HepG2 (cell line): ENCODE data around the gene PRSS53. TPM values are rescaled to one million over a fixed set of nuclear protein-coding genes. Genes with fewer than 3 reads are reported as not detected.

Source experiments
- GATA4 ChIP-seq: sonication (generic); IDR thresholded peaks from 2 replicates; pipeline ENCODE4 v1.6.1; 2016; ENCODE audit warnings: antibody characterized with exemption, low read depth, borderline replicate concordance
- KAT8 ChIP-seq: IDR thresholded peaks from 2 replicates; pipeline ENCODE4 v1.6.1; 2016; ENCODE audit warnings: missing genetic modification reagents, missing compliant biosample characterization
- TBX3 ChIP-seq: fragments of 450-650 bp; IDR thresholded peaks from 2 replicates; pipeline ENCODE4 v1.6.1; 2017; ENCODE audit warnings: antibody characterized with exemption, mild to moderate bottlenecking, inconsistent platforms, borderline replicate concordance
- YEATS4 ChIP-seq: sonication (generic); formaldehyde crosslinking; IDR thresholded peaks from 2 replicates; pipeline ENCODE4 v1.4.0; 2020; ENCODE audit warnings: missing genetic modification reagents, borderline replicate concordance
- ZNF557 ChIP-seq: sonication (generic); formaldehyde crosslinking; IDR thresholded peaks from 2 replicates; pipeline ENCODE4 v1.4.0; 2020; ENCODE audit warnings: missing genetic modification reagents
- ZNF782 ChIP-seq: sonication (generic); formaldehyde crosslinking; IDR thresholded peaks from 2 replicates; pipeline ENCODE4 v1.4.0; 2020; ENCODE audit warnings: missing genetic modification reagents, mild to moderate bottlenecking, borderline replicate concordance
- ZNF891 ChIP-seq: sonication (generic); formaldehyde crosslinking; IDR thresholded peaks from 2 replicates; pipeline ENCODE4 v1.5.0; 2020; ENCODE audit warnings: mild to moderate bottlenecking, missing genetic modification reagents
- polyA plus RNA-seq, 8 experiments: library from polyadenylated mRNA; depleted of rRNA in 3 of 8; stranded (reverse) in 7 of 8; unstranded in 1 of 8; fragments of >200 nt; fragmentation: Illumina TruSeq in 4 of 8; extraction: Trizol in 4 of 8; gene quantifications; 2 replicates each; pipeline versions ENCODE4 v1.2.1 to v1.2.3, GENCODE V29; 2011 to 2016; ENCODE audit warnings: low read depth in 4 of 8, missing spikeins in 1 of 8, mixed read lengths in 1 of 8; ENCODE audit not compliant: insufficient read depth in 1 of 8
- total RNA-seq, 5 experiments: library from RNA; depleted of rRNA; stranded (reverse); fragments of >200 nt; fragmentation: Illumina TruSeq; extraction: Trizol; gene quantifications; 2 replicates each; pipeline ENCODE4 v1.2.3, GENCODE V29; 2016; ENCODE audit warnings: low read depth in 1 of 5
- TF ChIP-seq, protein P1 (sequence below): fragments of 450-650 bp; IDR thresholded peaks from 2 replicates; pipeline ENCODE4 v1.6.1; 2017; ENCODE audit warnings: mild to moderate bottlenecking
- TF ChIP-seq, protein P2 (sequence below): sonication (generic); formaldehyde crosslinking; IDR thresholded peaks from 2 replicates; pipeline ENCODE4 v1.5.0; 2020; ENCODE audit warnings: mild to moderate bottlenecking, low read depth, missing genetic modification reagents, borderline replicate concordance
- TF ChIP-seq, protein P3 (sequence below): sonication (generic); formaldehyde crosslinking; IDR thresholded peaks from 2 replicates; pipeline ENCODE4 v1.4.0; 2020; ENCODE audit warnings: mild to moderate bottlenecking, missing genetic modification reagents
- TF ChIP-seq, protein P4 (sequence below): sonication (generic); formaldehyde crosslinking; IDR thresholded peaks from 2 replicates; pipeline ENCODE4 v1.4.0; 2020; ENCODE audit warnings: mild to moderate bottlenecking, missing genetic modification reagents
- TF ChIP-seq, protein P5 (sequence below): IDR thresholded peaks from 2 replicates; pipeline ENCODE4 v1.6.1; 2016; ENCODE audit warnings: low read depth, borderline replicate concordance

Gene PRSS53
- total and polyA plus RNA-seq, 2 of the 13 experiments (the other 11 are each of a cell fraction or from before 2014, with no cell fraction given) = 2.2 to 7.4 TPM

DNA sequence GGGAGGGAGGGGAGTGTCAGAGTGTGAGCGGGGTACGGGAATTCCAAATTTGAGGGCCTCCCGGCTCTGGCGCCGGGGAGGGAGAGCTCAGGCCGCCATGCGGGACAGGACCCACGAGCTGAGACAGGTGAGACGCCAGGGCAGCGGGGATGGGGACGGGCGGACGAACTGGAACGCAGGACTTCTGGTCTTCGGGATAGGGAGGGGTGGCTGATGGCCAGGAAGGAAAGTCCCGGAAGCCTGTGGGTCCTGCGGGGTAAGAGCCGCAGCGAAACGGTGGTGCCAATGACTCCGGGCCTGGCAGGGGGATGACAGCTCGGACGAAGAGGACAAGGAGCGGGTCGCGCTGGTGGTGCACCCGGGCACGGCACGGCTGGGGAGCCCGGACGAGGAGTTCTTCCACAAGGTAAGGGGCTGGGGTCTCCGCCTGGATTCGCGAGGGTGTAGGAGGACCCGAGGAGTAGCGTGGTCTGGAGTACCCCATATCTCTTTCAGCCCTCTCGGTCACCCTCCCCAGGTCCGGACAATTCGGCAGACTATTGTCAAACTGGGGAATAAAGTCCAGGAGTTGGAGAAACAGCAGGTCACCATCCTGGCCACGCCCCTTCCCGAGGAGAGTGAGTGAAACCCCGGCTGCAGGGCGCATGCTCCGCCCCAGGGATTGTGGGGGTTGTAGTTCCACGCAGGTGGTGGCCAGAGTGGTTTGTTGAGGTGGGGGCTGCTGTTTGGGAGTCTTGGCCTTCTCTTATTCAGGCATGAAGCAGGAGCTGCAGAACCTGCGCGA lies 54.8 kb downstream of the PRSS53 start (continued):
- TF ChIP-seq, protein P1, sequence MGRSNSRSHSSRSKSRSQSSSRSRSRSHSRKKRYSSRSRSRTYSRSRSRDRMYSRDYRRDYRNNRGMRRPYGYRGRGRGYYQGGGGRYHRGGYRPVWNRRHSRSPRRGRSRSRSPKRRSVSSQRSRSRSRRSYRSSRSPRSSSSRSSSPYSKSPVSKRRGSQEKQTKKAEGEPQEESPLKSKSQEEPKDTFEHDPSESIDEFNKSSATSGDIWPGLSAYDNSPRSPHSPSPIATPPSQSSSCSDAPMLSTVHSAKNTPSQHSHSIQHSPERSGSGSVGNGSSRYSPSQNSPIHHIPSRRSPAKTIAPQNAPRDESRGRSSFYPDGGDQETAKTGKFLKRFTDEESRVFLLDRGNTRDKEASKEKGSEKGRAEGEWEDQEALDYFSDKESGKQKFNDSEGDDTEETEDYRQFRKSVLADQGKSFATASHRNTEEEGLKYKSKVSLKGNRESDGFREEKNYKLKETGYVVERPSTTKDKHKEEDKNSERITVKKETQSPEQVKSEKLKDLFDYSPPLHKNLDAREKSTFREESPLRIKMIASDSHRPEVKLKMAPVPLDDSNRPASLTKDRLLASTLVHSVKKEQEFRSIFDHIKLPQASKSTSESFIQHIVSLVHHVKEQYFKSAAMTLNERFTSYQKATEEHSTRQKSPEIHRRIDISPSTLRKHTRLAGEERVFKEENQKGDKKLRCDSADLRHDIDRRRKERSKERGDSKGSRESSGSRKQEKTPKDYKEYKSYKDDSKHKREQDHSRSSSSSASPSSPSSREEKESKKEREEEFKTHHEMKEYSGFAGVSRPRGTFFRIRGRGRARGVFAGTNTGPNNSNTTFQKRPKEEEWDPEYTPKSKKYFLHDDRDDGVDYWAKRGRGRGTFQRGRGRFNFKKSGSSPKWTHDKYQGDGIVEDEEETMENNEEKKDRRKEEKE = no peak
- TF ChIP-seq ZNF782 (CRISPR knock-in tag) (peak; percentile 85; the same call in 1 of the 2 replicates), TBX3 (no peak), ZNF891 (CRISPR knock-in tag) (no peak), GATA4 (no peak), YEATS4 (CRISPR knock-in tag) (peak; percentile 75; the same call in 1 of the 2 replicates), KAT8 (CRISPR knock-in tag) (peak; percentile 58; the same call in 1 of the 2 replicates), ZNF557 (0 out of 2 replicates have a peak, but pooled peaks have one; percentile 75)
- TF ChIP-seq, protein P2, sequence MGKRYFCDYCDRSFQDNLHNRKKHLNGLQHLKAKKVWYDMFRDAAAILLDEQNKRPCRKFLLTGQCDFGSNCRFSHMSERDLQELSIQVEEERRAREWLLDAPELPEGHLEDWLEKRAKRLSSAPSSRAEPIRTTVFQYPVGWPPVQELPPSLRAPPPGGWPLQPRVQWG (CRISPR knock-in tag) = no peak
- TF ChIP-seq, protein P3, sequence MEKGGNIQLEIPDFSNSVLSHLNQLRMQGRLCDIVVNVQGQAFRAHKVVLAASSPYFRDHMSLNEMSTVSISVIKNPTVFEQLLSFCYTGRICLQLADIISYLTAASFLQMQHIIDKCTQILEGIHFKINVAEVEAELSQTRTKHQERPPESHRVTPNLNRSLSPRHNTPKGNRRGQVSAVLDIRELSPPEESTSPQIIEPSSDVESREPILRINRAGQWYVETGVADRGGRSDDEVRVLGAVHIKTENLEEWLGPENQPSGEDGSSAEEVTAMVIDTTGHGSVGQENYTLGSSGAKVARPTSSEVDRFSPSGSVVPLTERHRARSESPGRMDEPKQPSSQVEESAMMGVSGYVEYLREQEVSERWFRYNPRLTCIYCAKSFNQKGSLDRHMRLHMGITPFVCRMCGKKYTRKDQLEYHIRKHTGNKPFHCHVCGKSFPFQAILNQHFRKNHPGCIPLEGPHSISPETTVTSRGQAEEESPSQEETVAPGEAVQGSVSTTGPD = no peak
- TF ChIP-seq, protein P4, sequence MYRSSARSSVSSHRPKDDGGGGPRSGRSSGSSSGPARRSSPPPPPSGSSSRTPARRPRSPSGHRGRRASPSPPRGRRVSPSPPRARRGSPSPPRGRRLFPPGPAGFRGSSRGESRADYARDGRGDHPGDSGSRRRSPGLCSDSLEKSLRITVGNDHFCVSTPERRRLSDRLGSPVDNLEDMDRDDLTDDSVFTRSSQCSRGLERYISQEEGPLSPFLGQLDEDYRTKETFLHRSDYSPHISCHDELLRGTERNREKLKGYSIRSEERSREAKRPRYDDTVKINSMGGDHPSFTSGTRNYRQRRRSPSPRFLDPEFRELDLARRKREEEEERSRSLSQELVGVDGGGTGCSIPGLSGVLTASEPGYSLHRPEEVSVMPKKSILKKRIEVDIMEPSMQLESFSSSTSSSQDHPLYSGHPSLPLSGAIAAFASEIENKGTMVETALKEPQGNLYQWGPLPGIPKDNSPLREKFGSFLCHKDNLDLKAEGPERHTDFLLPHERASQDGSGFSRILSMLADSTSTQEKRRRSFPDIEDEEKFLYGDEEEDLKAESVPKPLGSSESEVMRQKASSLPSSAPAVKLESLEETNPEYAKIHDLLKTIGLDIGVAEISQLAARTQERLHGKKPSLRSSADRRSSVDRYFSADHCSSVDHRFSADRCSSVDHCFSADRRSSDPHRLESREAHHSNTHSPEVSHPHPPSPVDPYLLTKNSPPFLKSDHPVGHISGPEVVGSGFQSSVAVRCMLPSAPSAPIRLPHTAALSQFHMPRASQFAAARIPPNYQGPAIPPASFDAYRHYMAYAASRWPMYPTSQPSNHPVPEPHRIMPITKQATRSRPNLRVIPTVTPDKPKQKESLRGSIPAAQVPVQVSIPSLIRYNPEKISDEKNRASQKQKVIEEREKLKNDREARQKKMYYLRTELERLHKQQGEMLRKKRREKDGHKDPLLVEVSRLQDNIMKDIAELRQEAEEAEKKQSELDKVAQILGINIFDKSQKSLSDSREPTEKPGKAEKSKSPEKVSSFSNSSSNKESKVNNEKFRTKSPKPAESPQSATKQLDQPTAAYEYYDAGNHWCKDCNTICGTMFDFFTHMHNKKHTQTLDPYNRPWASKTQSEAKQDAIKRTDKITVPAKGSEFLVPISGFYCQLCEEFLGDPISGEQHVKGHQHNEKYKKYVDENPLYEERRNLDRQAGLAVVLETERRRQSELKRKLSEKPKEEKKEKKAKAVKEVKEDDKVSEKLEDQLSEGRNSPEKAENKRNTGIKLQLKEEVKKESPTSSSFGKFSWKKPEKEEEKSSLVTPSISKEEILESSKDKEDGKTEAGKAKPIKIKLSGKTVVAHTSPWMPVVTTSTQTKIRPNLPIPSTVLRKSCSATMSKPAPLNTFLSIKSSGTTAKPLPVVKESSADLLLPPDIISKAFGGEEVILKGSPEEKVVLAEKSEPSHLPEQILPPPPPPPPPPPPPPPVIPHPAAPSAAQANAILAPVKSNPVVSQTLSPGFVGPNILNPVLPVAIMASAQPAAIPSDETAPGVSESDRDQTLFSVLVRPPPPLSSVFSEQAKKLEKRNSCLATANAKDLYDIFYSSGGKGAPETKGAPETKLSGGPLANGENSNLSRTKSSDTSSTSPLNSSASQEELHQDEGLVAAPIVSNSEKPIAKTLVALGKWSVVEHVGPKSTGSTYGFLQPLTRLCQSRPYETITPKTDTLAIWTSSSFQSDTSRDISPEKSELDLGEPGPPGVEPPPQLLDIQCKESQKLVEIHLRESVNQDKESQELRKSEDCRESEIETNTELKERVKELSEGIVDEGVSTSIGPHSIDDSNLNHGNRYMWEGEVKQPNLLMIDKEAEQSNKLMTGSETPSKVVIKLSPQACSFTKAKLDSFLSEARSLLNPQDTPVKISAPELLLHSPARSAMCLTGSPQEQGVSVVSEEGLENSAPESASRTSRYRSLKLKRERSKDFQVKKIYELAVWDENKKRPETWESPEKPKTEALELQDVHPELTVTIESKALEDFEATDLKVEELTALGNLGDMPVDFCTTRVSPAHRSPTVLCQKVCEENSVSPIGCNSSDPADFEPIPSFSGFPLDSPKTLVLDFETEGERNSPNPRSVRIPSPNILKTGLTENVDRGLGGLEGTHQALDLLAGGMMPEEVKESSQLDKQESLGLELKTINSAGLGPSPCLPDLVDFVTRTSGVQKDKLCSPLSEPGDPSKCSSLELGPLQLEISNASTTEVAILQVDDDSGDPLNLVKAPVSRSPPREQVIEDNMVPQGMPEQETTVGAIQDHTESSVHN (CRISPR knock-in tag) = no peak; the same call in 1 of the 2 replicates
- TF ChIP-seq, protein P5, sequence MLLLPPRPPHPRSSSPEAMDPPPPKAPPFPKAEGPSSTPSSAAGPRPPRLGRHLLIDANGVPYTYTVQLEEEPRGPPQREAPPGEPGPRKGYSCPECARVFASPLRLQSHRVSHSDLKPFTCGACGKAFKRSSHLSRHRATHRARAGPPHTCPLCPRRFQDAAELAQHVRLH (CRISPR knock-in tag) = peak; percentile 94; the same call in 1 of the 2 replicates
